HG02852 (cell line): ENCODE data around the gene C2.

Experiments
- ATAC-seq: cut with Tn5 transposase; IDR thresholded peaks from one replicate; pipeline ENCODE4 v1.9.1; 2021; ENCODE audit warnings: mild to moderate bottlenecking, moderate library complexity; ENCODE audit not compliant: unreplicated experiment

C2 gene

GRCh38 chr6:31927242-31927862, at the start of gene C2:
Gene C2, plus strand, starts transcription at chr6:31927717. Its CDS starts 36 bp downstream, at chr6:31927753.
- ATAC-seq = no peak

- ATAC-seq = no peak
Measured at GRCh38 chr6:31878222-31878621, 49.3 kb upstream of the C2 start.

GRCh38 chr6:31878726-31879125, 48.8 kb upstream of the C2 start, which contains the start of gene SLC44A4:
Gene SLC44A4, minus strand, starts transcription at chr6:31878997. Its CDS starts 17 bp downstream, at chr6:31878980.
- no peak for ATAC-seq

- ATAC-seq = no peak
Measured at GRCh38 chr6:31879143-31879542, 48.4 kb upstream of the C2 start.

GRCh38 chr6:31879901-31880300, 47.6 kb upstream of the C2 start:
- no peak for ATAC-seq

GRCh38 chr6:31880616-31881015, 46.9 kb upstream of the C2 start:
- ATAC-seq = no peak

- no peak for ATAC-seq
Measured at GRCh38 chr6:31881136-31881859, 46.2 kb upstream of the C2 start.

GRCh38 chr6:31882344-31882743, 45.2 kb upstream of the C2 start:
- ATAC-seq = no peak

GRCh38 chr6:31883676-31884075, 43.8 kb upstream of the C2 start:
- ATAC-seq = no peak

- ATAC-seq = no peak
Measured at GRCh38 chr6:31884528-31885035, 42.9 kb upstream of the C2 start.

- no peak for ATAC-seq
Measured at GRCh38 chr6:31886541-31886991, 41.0 kb upstream of the C2 start.

- ATAC-seq = no peak
Measured at GRCh38 chr6:31887173-31888007, 40.1 kb upstream of the C2 start.

- no peak for ATAC-seq
Measured at GRCh38 chr6:31888276-31889258, 39.0 kb upstream of the C2 start.

- ATAC-seq = no peak
Measured at GRCh38 chr6:31889331-31889972, 38.1 kb upstream of the C2 start.

- ATAC-seq = no peak
Measured at GRCh38 chr6:31892821-31893220, 34.7 kb upstream of the C2 start.

GRCh38 chr6:31896493-31896855, 31.0 kb upstream of the C2 start:
- ATAC-seq = no peak

GRCh38 chr6:31896856-31897611, 30.5 kb upstream of the C2 start:
- peak; percentile 19 for ATAC-seq

- ATAC-seq = peak; percentile 56
Measured at GRCh38 chr6:31897612-31898382, 29.7 kb upstream of the C2 start, which contains the start of gene EHMT2. Gene EHMT2, minus strand, starts transcription at chr6:31897698. Its CDS starts 21 bp downstream, at chr6:31897677.
